ENCODE results near the gene ALKBH6. TPM values are rescaled to one million over a fixed set of nuclear protein-coding genes. Genes with fewer than 3 reads are reported as not detected.
"Not testable (repeated sequence)": the region's sequence is repeated elsewhere in the genome, so short reads cannot be mapped to it uniquely, and the experiment has no call there.

Gene ALKBH6
- total and polyA plus RNA-seq, 3 experiments from 2014 or later = 21.2 to 41.3 (median 37.2) TPM

DNA sequence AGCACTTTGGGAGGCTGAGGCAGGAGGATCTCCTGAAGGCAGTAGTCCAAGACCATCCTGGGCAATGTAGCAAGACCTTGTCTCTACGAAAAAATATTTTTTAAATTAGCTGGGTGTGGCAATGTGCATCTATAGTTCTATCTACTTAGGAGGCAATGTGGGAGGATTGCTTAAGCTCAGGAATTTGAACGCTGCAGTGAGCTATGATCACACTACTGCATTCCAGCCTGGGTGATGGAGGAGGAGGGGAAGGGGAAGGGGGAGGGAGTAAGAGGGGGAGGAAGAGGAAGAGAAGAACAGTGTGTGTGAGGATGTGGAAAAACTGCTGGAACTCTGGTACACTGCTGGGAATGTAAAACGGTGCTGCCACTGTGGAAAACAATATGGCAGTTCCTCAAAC, 27.8 kb upstream of the ALKBH6 start:
- no peaks in the 10 kb centered on the region for H3K36me3 ChIP-seq (ENCODE audit: insufficient read depth, low read length)
- no peaks in the 10 kb centered on the region for H3K27me3 ChIP-seq (ENCODE audit: insufficient read depth, low read length, poor library complexity, severe bottlenecking)
- no peak for DNase-seq
- ChIA-PET POLR2A (no interaction called here), CTCF (no interaction called here)
- H3K27me3 Mint-ChIP-seq = peaks cover 0 to 4% of the 10 kb centered on the region in 2 donors
- H3K4me1 ChIP-seq (ENCODE audit: insufficient read depth, low read length) = peaks cover 6% of the 10 kb centered on the region
- no peak overlapping the region for H3K27ac ChIP-seq (ENCODE audit: low read depth, low read length)
- H3K9me3 ChIP-seq (ENCODE audit: low read length) = no peaks in the 10 kb centered on the region
- H3K9me3 Mint-ChIP-seq = no peaks in the 10 kb centered on the region
- H3K27ac Mint-ChIP-seq = no peak overlapping the region
- no peak overlapping the region for H3K4me3 Mint-ChIP-seq
- no peak overlapping the region for H3K4me3 ChIP-seq (ENCODE audit: low read length)
- peaks cover 6 to 12% (median 11%) of the 10 kb centered on the region in 3 donors for H3K4me1 Mint-ChIP-seq
- H3K36me3 Mint-ChIP-seq = peaks cover 0 to 31% (median 10%) of the 10 kb centered on the region in 3 donors

DNA sequence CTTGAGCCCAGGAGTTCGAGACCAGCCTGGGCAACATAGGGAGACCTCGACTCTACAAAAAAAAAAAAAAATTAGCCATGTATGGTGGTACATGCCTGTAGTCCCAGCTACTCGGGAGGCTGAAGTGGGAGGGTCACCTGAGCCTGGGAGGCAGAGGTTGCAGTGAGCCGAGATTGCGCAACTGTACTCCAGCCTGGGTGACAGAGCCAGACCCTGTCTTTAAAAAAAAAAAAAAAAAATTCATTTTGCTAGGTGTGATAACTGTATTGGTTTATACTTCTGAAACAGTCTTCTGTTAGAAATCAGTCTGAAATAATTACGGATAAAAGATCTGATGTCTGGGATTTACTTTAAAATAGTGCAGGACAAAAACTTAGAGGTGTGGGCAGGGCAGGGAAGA, 27.1 kb upstream of the ALKBH6 start:
- POLR2A ChIA-PET = interaction anchor here (0.6 kb wide), 1 partner anchor 35 kb away, joined by 5 read pairs; no protein-coding TSS in a partner anchor
- not testable (repeated sequence) for H3K27me3 Mint-ChIP-seq

DNA sequence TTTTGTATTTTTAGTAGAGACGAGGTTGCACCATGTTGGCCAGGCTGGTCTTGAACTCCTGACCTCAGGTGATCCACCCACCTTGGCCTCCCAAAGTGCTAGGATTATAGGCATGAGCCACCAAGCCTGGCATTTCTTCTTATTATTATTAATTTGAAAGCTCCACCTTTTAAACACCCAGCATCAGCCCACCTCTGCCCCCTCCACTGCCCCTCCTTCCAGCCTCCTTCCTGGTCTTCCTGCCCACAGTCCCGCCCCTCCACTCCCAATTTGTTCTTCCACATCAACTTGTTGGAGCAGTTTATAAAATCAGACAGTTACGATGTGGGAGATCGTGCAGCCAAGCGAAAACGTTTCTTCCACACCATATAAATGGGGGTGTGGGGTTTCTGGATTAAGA, 26.5 kb upstream of the ALKBH6 start:
- Histone ChIP-seq H3K4me3 (ENCODE audit: low read length) (no peak overlapping the region), H3K4me1 (ENCODE audit: insufficient read depth, low read length) (peaks cover 17% of the 10 kb centered on the region), H3K36me3 (ENCODE audit: insufficient read depth, low read length) (no peaks in the 10 kb centered on the region), H3K9me3 (ENCODE audit: low read length) (no peaks in the 10 kb centered on the region), H3K27ac (ENCODE audit: low read depth, low read length) (no peak overlapping the region), H3K27me3 (ENCODE audit: insufficient read depth, low read length, poor library complexity, severe bottlenecking) (no peaks in the 10 kb centered on the region)
- Mint-ChIP-seq H3K9me3 (no peaks in the 10 kb centered on the region), H3K36me3 (peaks cover 0 to 25% (median 10%) of the 10 kb centered on the region in 3 donors), H3K4me1 (peaks cover 15 to 19% (median 15%) of the 10 kb centered on the region in 3 donors), H3K27ac (peak overlapping the region in 1 of 8 donors; percentile 93), H3K27me3 (peaks cover 0 to 2% of the 10 kb centered on the region in 2 donors), H3K4me3 (no peak overlapping the region)
- ChIA-PET POLR2A (no interaction called here), CTCF (no interaction called here)
- no peak for DNase-seq

More for the DNA sequence above, 27.1 kb upstream of the ALKBH6 start:
- H3K27me3 ChIP-seq (ENCODE audit: insufficient read depth, low read length, poor library complexity, severe bottlenecking); DNase-seq; H3K27ac ChIP-seq (ENCODE audit: low read depth, low read length); CTCF ChIA-PET; H3K4me3 ChIP-seq (ENCODE audit: low read length); H3K36me3 ChIP-seq (ENCODE audit: insufficient read depth, low read length); H3K9me3 ChIP-seq (ENCODE audit: low read length); H3K4me3 Mint-ChIP-seq; H3K9me3 Mint-ChIP-seq: not testable (repeated sequence)
- H3K27ac Mint-ChIP-seq = peak overlapping the region in 2 of 8 donors; percentile 38 to 44
- peaks cover 11% of the 10 kb centered on the region for H3K4me1 ChIP-seq (ENCODE audit: insufficient read depth, low read length)
- H3K4me1 Mint-ChIP-seq = peaks cover 9 to 14% (median 11%) of the 10 kb centered on the region in 3 donors
- H3K36me3 Mint-ChIP-seq = peaks cover 0 to 25% (median 10%) of the 10 kb centered on the region in 3 donors

DNA sequence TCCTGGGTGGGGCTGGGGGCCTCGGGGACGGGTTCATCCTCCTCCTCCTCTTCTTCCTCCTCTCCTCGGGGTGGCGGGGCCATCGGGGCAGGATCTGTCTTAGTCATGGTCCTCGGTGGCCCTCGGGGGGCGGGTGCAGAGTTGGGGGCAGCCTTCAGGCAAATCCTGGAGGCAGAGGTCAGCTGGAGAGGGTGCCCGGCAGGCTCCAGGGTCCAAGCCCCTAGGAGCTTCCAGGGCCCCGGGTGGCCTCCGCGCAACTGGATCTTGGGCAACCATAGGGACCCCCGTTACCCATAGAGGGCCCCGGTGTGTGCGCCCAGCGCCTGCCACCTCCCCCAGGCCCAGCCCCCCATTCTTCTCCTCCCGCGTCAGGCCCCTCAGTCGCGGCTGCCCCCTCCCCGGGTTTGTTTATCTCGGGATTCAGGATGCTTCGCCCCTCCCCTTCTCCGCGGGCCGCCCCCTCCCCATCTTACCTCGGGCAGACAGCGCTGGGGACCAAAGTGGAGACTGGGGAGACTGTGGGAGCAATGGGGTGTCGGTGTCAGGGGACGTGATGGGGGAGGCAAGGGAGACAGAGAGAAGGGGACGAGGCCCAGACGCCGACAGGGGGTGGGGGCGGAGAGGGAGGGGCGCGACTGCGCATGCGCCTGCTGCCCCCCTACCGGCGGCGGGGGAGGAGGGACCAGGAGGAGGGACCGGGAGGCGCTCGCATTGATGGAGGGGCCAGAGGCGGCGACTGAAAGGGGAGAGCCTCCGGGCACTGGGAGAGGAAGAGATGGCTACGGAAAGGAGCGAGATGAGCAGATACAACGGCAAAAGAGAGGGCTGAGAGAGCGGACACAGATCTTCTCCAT, 18.5 kb upstream of the ALKBH6 start, which contains the start of gene CLIP3:
CLIP3 (minus strand) TSS at position 623 of the 854 bp plus-strand sequence; CDS start at position 107, 516 bp downstream.
- Histone ChIP-seq H3K4me3 (ENCODE audit: low read length) (no peak within 1 kb of the TSS), H3K27ac (ENCODE audit: low read depth, low read length) (no peak within 1 kb of the TSS), H3K27me3 (ENCODE audit: insufficient read depth, low read length, poor library complexity, severe bottlenecking) (no peaks in the 10 kb centered on the region), H3K4me1 (ENCODE audit: insufficient read depth, low read length) (peaks cover 25% of the 10 kb centered on the region), H3K9me3 (ENCODE audit: low read length) (no peaks in the 10 kb centered on the region), H3K36me3 (ENCODE audit: insufficient read depth, low read length) (peaks cover 4% of the 10 kb centered on the region)
- ChIA-PET POLR2A (no interaction called here), CTCF (no interaction called here)
- H3K36me3 Mint-ChIP-seq = peaks cover 9 to 33% (median 11%) of the 10 kb centered on the region in 3 donors
- H3K9me3 Mint-ChIP-seq = no peaks in the 10 kb centered on the region
- peak in 1 of 5 donors; percentile 37 for DNase-seq
- H3K4me3 Mint-ChIP-seq = peak within 1 kb of the TSS in 5 of 7 donors; percentile 33 to 78 (median 50)
- peaks cover 22 to 37% (median 31%) of the 10 kb centered on the region in 3 donors for H3K4me1 Mint-ChIP-seq
- peak within 1 kb of the TSS in 3 of 8 donors; percentile 33 to 79 (median 54) for H3K27ac Mint-ChIP-seq
- H3K27me3 Mint-ChIP-seq = peaks cover 0 to 11% of the 10 kb centered on the region in 2 donors

DNA sequence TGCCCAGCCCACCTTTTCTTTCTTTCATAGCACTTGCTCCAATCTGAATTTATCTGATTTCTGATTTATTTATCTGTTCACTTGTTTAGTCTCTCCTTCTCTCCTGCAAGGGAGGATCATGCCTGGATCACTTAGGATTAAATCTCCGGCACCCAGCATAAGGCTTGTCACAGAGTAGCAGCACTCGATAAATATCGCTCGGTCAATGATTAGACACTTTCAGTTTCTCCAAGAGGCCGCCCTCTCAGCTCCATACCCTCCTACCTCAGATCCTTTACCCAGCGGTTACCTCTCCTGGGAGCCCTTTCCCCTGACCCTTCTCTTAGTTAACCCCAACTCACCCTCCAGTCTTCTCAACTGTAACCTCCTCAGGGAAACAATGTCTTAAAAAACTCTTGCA, 17.3 kb upstream of the ALKBH6 start:
- Mint-ChIP-seq H3K27me3 (peaks cover 0 to 11% of the 10 kb centered on the region in 2 donors), H3K4me1 (peaks cover 16 to 31% (median 23%) of the 10 kb centered on the region in 3 donors), H3K36me3 (peaks cover 9 to 32% (median 11%) of the 10 kb centered on the region in 3 donors), H3K4me3 (no peak overlapping the region), H3K27ac (peak overlapping the region in 2 of 8 donors; percentile 38 to 54), H3K9me3 (no peaks in the 10 kb centered on the region)
- ChIA-PET POLR2A (no interaction called here), CTCF (no interaction called here)
- Histone ChIP-seq H3K9me3 (ENCODE audit: low read length) (no peaks in the 10 kb centered on the region), H3K4me3 (ENCODE audit: low read length) (no peak overlapping the region), H3K27ac (ENCODE audit: low read depth, low read length) (no peak overlapping the region), H3K27me3 (ENCODE audit: insufficient read depth, low read length, poor library complexity, severe bottlenecking) (no peaks in the 10 kb centered on the region), H3K36me3 (ENCODE audit: insufficient read depth, low read length) (peaks cover 4% of the 10 kb centered on the region), H3K4me1 (ENCODE audit: insufficient read depth, low read length) (peaks cover 15% of the 10 kb centered on the region)
- DNase-seq = no peak

DNA sequence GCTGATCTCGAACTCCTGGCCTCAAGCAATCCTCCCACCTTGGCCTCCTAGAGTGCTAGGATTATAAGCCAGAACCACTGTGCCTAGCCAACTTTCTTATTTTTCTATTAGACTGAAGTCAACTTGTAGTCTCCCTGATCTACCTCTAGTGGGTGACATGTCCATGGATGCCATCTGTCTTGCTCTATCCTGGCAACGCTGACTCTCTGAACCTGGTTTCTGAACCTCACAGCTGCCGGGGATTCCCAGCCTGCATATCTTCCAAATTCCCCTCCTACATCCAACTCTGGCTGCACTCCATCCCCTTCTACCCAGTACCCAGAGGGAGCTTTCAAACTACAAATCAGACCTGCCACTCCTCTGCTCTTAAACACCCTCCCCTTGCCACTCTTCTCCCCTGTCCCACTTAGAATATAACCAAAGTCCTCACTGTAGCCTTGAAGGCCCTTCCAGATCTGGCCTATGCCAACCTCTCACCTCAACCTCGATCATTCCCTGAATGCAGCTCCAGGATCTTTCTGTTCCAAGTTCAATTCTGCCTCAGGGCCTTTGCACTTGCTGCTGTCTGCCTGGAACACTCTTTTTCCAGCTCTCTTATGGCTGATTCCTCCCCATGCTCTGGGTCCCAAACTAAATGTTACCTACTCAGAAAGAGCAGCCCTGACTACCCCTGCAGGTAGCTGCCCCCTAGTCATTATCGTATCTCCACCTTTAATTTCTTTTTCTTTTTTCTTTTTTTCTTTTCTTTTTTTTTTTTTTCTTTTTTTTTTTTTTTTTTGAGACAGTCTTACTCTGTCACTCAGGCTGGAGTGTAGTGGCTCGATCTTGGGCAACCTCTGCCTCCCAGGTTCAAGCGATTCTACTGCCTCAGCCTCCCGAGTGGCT, 16.5 kb upstream of the ALKBH6 start:
- Mint-ChIP-seq H3K4me3 (no peak overlapping the region), H3K27me3 (peaks cover 0 to 11% of the 10 kb centered on the region in 2 donors), H3K4me1 (peaks cover 12 to 23% (median 17%) of the 10 kb centered on the region in 3 donors), H3K36me3 (peaks cover 9 to 32% (median 12%) of the 10 kb centered on the region in 3 donors), H3K27ac (peak overlapping the region in 1 of 8 donors; percentile 78), H3K9me3 (no peaks in the 10 kb centered on the region)
- Histone ChIP-seq H3K36me3 (ENCODE audit: insufficient read depth, low read length) (peaks cover 4% of the 10 kb centered on the region), H3K27ac (ENCODE audit: low read depth, low read length) (no peak overlapping the region), H3K4me1 (ENCODE audit: insufficient read depth, low read length) (peaks cover 7% of the 10 kb centered on the region), H3K9me3 (ENCODE audit: low read length) (no peaks in the 10 kb centered on the region), H3K27me3 (ENCODE audit: insufficient read depth, low read length, poor library complexity, severe bottlenecking) (no peaks in the 10 kb centered on the region), H3K4me3 (ENCODE audit: low read length) (no peak overlapping the region)
- POLR2A ChIA-PET = no interaction called here
- CTCF ChIA-PET = interaction anchor here (0.8 kb wide), 1 partner anchor 31 kb away, joined by 3 read pairs; no protein-coding TSS in a partner anchor
- no peak for DNase-seq

DNA sequence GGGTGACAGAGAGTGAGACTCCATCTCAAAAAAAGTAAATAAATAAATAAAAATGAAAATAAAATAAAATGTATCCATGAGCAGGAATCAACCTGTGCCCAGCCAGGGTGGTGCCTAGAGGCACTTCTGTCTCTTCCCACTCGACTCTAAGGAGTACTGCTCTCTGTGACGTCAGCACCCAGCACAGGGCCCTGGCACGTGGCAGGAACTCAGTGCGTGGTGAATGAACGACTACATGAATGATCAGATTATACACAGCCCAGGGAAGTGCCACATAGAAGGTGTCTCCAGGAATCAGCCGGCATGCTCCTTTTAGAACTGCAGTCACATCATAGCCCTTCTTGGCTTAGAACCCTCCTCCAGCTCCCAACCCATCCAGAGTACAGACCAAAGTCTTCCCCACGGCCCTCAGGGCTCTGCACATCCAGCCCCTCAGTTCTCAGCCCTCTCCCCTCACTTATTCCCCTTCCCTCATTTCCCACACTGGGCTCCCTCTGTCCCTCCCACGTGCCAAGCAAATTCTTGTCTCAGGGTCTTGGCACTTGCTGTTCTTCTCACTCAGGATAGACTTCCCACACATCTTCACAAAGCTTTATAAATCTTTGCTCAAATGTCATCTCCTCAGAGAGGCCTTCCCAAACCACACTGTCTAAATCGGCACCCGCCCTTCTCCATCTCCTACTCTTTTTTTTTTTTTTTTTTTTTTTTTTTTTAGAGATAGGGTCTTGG, 14.5 kb upstream of the ALKBH6 start:
- no peak overlapping the region for H3K27ac ChIP-seq (ENCODE audit: low read depth, low read length)
- H3K4me1 ChIP-seq (ENCODE audit: insufficient read depth, low read length) = no peaks in the 10 kb centered on the region
- Mint-ChIP-seq H3K27me3 (peaks cover 0 to 8% of the 10 kb centered on the region in 2 donors), H3K36me3 (peaks cover 6 to 22% (median 10%) of the 10 kb centered on the region in 3 donors), H3K4me1 (peaks cover 1 to 11% (median 9%) of the 10 kb centered on the region in 3 donors), H3K27ac (peak overlapping the region in 2 of 8 donors; percentile 14 to 87), H3K4me3 (no peak overlapping the region), H3K9me3 (no peaks in the 10 kb centered on the region)
- no peaks in the 10 kb centered on the region for H3K9me3 ChIP-seq (ENCODE audit: low read length)
- no peak overlapping the region for H3K4me3 ChIP-seq (ENCODE audit: low read length)
- CTCF ChIA-PET = no interaction called here
- POLR2A ChIA-PET = interaction anchor here (0.7 kb wide), 1 partner anchor 29 kb away, joined by 5 read pairs; no protein-coding TSS in a partner anchor
- H3K36me3 ChIP-seq (ENCODE audit: insufficient read depth, low read length) = no peaks in the 10 kb centered on the region
- H3K27me3 ChIP-seq (ENCODE audit: insufficient read depth, low read length, poor library complexity, severe bottlenecking) = no peaks in the 10 kb centered on the region
- no peak for DNase-seq
